Measurements from ENCODE around the gene GUK1.

GRCh38 chr1:228155596-228156514 lies 15.8 kb downstream of the GUK1 start:
- TF ChIP-seq CTCF (IDR thresholded peaks at IDR 0.05) (no peak), EZH2 (IDR thresholded peaks at IDR 0.05) (no peak)
